ENCODE measurements around the gene HSFX2.

DNA sequence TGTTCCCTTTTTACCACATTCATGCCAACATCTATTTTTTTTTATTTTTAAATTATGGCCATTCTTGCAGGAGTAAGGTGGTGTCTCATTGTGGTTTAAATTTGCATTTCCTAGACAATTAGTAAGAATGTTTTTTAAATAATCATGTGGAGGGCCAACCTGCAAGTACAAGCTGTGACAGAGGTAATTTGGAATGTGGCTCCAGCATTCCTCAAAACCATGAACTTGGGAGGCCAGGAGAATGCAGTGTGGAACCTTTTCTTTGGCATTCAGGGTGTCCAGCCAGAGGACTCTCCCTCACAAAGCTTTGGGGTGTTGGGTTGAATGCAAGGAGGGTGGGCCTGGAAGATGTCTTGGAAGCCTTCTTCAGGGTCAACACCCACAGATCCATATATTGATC lies 43.7 kb upstream of the HSFX2 start:
- TF ChIP-seq CTCF (IDR thresholded peaks at IDR 0.05) (no peak), EP300 (IDR thresholded peaks at IDR 0.05; ENCODE audit: low read depth) (no peak), POLR2AphosphoS5 (IDR thresholded peaks at IDR 0.05) (no peak)

Measured in transverse colon (tissue), 4 donors.